ENCODE measurements around the gene PM20D1.

PM20D1 gene

GRCh38 chr1:205805082-205805711, 44.7 kb downstream of the PM20D1 start:
- no peak overlapping the region for H3K4me3 ChIP-seq (ENCODE audit: low read length)
- no peak for TF ChIP-seq ZNF274 (IDR thresholded peaks at IDR 0.05; ENCODE audit: low read depth, low read length)

- H3K4me3 ChIP-seq (ENCODE audit: low read length) = no peak overlapping the region
- no peak for TF ChIP-seq ZNF274 (IDR thresholded peaks at IDR 0.05; ENCODE audit: low read depth, low read length)
Observed at GRCh38 chr1:205804605-205805004, 45.3 kb downstream of the PM20D1 start.

GRCh38 chr1:205803986-205804385, 45.9 kb downstream of the PM20D1 start:
- TF ChIP-seq ZNF274 (IDR thresholded peaks at IDR 0.05; ENCODE audit: low read depth, low read length) = no peak
- H3K4me3 ChIP-seq (ENCODE audit: low read length) = no peak overlapping the region

- TF ChIP-seq ZNF274 (IDR thresholded peaks at IDR 0.05; ENCODE audit: low read depth, low read length) = no peak
Observed at GRCh38 chr1:205802060-205802459, 47.9 kb downstream of the PM20D1 start.

GRCh38 chr1:205800981-205801703, 48.8 kb downstream of the PM20D1 start:
- no peak overlapping the region for H3K4me3 ChIP-seq (ENCODE audit: low read length)
- TF ChIP-seq ZNF274 (IDR thresholded peaks at IDR 0.05; ENCODE audit: low read depth, low read length) = no peak

More at GRCh38 chr1:205802060-205802459, 47.9 kb downstream of the PM20D1 start:
- H3K4me3 ChIP-seq (ENCODE audit: low read length) = no peak overlapping the region

- no peak overlapping the region for H3K4me3 ChIP-seq (ENCODE audit: low read length)
- TF ChIP-seq ZNF274 (IDR thresholded peaks at IDR 0.05; ENCODE audit: low read depth, low read length) = no peak
Observed at GRCh38 chr1:205800427-205800826, 49.5 kb downstream of the PM20D1 start.

GRCh38 chr1:205798577-205798976, 51.4 kb downstream of the PM20D1 start:
- H3K4me3 ChIP-seq (ENCODE audit: low read length) = no peak overlapping the region
- TF ChIP-seq ZNF274 (IDR thresholded peaks at IDR 0.05; ENCODE audit: low read depth, low read length) = no peak

- no peak for TF ChIP-seq ZNF274 (IDR thresholded peaks at IDR 0.05; ENCODE audit: low read depth, low read length)
- H3K4me3 ChIP-seq (ENCODE audit: low read length) = no peak overlapping the region
Observed at GRCh38 chr1:205797168-205797567, 52.8 kb downstream of the PM20D1 start.

GRCh38 chr1:205794011-205794730, 55.8 kb downstream of the PM20D1 start:
- H3K4me3 ChIP-seq (ENCODE audit: low read length) = no peak overlapping the region
- no peak for TF ChIP-seq ZNF274 (IDR thresholded peaks at IDR 0.05; ENCODE audit: low read depth, low read length)

GRCh38 chr1:205792961-205793673, 56.8 kb downstream of the PM20D1 start:
- no peak for TF ChIP-seq ZNF274 (IDR thresholded peaks at IDR 0.05; ENCODE audit: low read depth, low read length)
- H3K4me3 ChIP-seq (ENCODE audit: low read length) = no peak overlapping the region

- H3K4me3 ChIP-seq (ENCODE audit: low read length) = no peak overlapping the region
- no peak for TF ChIP-seq ZNF274 (IDR thresholded peaks at IDR 0.05; ENCODE audit: low read depth, low read length)
Observed at GRCh38 chr1:205792481-205792881, 57.5 kb downstream of the PM20D1 start.

GRCh38 chr1:205791568-205792180, 58.3 kb downstream of the PM20D1 start:
- TF ChIP-seq ZNF274 (IDR thresholded peaks at IDR 0.05; ENCODE audit: low read depth, low read length) = no peak
- no peak overlapping the region for H3K4me3 ChIP-seq (ENCODE audit: low read length)

- no peak for TF ChIP-seq ZNF274 (IDR thresholded peaks at IDR 0.05; ENCODE audit: low read depth, low read length)
- H3K4me3 ChIP-seq (ENCODE audit: low read length) = no peak overlapping the region
Observed at GRCh38 chr1:205787287-205787916, 62.5 kb downstream of the PM20D1 start.

Data from GM08714 (cell line).